Measurements from ENCODE around the gene ADAM30. TPM values are rescaled to one million over a fixed set of nuclear protein-coding genes. Genes with fewer than 3 reads are reported as not detected.

The ADAM30 gene
- total RNA-seq, 1 donor from 2014 or later = not detected

DNA sequence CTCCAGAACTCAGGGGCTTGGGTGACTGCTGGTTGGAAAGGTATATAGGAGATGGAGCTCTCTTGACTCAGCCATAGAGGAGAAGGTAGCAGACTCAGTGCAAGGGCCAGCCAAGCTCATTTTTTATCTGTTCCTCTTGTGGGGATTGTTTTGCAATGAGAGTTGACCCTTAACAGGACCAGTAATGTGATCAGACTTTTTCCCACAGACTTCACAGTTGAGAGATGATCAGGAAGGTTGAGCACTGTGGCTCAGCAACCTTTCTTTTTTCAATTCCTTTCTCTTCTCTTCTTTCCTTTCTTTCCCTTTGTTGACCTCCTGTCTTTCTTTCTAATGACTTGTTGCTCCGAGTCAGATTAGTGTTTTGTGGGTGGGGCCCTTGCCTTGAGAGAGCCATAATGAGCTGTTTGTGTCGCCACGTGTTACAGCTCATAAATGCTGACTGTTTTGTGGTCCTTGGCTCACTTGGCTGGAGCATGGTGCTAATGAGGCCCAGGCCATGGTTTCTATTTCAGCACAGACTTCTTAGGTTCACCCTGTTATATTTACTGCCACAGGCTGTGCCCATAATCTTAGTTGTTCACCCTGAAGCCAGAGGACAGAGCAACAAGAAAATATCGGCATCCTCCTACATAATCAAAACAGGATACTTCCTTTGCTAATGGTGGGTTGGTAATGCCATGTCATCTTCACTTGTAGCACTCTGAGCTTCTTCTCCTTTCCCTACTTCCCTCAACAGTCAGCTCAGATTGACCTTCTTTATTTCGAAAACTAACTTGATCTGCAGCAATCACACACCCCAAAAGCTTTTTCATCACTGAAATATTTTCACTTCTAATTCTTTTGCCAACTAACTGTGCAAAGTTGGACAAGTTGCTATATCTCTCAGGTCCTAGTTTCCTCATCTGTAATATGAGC is 13.9 kb downstream of the ADAM30 start:
- Mint-ChIP-seq H3K4me3 (no peak overlapping the region), H3K4me1 (ENCODE audit: unreplicated experiment) (peaks cover 7% of the 10 kb centered on the region), H3K36me3 (no peaks in the 10 kb centered on the region), H3K27me3 (peaks cover 3% of the 10 kb centered on the region), H3K9me3 (no peaks in the 10 kb centered on the region), H3K27ac (no peak overlapping the region)
- no peak for DNase-seq (ENCODE audit: extremely low spot score, unreplicated experiment)
- TF ChIP-seq, protein P1, sequence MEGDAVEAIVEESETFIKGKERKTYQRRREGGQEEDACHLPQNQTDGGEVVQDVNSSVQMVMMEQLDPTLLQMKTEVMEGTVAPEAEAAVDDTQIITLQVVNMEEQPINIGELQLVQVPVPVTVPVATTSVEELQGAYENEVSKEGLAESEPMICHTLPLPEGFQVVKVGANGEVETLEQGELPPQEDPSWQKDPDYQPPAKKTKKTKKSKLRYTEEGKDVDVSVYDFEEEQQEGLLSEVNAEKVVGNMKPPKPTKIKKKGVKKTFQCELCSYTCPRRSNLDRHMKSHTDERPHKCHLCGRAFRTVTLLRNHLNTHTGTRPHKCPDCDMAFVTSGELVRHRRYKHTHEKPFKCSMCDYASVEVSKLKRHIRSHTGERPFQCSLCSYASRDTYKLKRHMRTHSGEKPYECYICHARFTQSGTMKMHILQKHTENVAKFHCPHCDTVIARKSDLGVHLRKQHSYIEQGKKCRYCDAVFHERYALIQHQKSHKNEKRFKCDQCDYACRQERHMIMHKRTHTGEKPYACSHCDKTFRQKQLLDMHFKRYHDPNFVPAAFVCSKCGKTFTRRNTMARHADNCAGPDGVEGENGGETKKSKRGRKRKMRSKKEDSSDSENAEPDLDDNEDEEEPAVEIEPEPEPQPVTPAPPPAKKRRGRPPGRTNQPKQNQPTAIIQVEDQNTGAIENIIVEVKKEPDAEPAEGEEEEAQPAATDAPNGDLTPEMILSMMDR (conservative IDR thresholded peaks at IDR 0.05) = no peak

DNA sequence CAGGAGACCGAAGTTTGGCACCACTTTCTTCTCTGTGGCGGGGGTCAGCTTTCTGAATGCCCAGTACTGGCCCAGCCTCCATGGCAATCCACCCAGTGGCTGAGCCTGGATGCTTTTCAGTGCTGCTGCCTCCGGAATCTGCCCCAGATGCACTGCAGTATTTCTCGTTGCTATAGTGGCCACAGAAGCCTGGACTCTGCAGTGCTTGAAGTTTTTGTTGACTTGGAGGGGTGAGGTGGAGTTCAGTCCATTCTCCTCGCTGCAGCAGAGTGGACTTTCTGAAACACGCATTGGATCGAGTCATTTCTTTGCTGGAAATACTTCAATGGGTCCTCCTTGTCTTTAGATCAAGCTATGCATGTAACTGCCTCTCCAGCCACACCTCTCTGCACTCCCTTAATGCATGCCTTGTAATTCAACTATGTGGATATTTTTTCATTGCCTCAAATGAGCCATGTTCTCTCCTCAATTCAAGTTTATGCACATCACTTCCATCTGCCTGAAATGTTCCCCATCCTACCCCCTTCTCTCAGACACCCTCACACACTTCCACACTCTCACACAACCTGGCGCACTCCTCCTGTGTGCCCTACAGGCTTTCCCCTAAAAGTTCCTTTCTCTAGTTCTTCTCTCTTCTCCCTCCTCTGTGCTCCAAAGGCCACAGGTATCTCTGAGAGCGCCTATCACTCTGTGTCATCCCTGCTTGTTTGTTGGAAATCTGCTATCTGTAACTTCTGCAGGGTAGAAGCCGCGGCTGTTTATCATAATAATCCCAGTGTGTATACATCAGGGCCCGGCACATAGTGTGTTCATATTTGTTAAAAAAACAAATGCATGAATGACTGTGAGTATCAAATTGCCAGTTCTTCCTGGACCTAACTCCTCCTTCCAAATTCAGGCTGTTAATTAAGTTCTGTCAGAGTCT is 16.5 kb downstream of the ADAM30 start:
- no peaks in the 10 kb centered on the region for H3K9me3 Mint-ChIP-seq
- TF ChIP-seq, protein P1 (conservative IDR thresholded peaks at IDR 0.05) = no peak
- peaks cover 7% of the 10 kb centered on the region for H3K4me1 Mint-ChIP-seq (ENCODE audit: unreplicated experiment)
- H3K4me3 Mint-ChIP-seq = no peak overlapping the region
- H3K27ac Mint-ChIP-seq = peak overlapping the region; percentile 15
- H3K27me3 Mint-ChIP-seq = no peaks in the 10 kb centered on the region
- no peaks in the 10 kb centered on the region for H3K36me3 Mint-ChIP-seq
- DNase-seq (ENCODE audit: extremely low spot score, unreplicated experiment) = no peak

DNA sequence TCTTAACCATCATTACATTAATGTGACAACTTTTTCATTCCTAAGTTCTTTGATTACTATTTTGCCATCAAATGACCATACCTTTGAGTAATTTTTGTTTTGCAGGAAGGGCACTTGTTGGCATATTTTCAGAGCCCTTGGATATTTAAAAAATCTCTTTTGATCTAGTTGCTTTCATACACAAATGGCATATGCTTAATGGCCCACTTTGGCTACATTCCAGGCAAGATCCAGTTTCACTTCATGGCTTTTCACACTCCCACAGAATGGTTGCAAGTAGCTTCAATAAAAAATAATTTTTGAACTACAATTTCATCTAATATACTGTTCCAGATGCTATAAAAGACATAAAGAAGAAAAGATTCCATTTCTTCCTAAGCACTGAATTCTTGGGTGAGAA is 18.1 kb downstream of the ADAM30 start:
- no peak for DNase-seq (ENCODE audit: extremely low spot score, unreplicated experiment)
- no peaks in the 10 kb centered on the region for H3K36me3 Mint-ChIP-seq
- no peaks in the 10 kb centered on the region for H3K9me3 Mint-ChIP-seq
- TF ChIP-seq, protein P1 (conservative IDR thresholded peaks at IDR 0.05) = no peak
- no peak overlapping the region for H3K4me3 Mint-ChIP-seq
- H3K27ac Mint-ChIP-seq = no peak overlapping the region
- peaks cover 17% of the 10 kb centered on the region for H3K4me1 Mint-ChIP-seq (ENCODE audit: unreplicated experiment)
- no peaks in the 10 kb centered on the region for H3K27me3 Mint-ChIP-seq

DNA sequence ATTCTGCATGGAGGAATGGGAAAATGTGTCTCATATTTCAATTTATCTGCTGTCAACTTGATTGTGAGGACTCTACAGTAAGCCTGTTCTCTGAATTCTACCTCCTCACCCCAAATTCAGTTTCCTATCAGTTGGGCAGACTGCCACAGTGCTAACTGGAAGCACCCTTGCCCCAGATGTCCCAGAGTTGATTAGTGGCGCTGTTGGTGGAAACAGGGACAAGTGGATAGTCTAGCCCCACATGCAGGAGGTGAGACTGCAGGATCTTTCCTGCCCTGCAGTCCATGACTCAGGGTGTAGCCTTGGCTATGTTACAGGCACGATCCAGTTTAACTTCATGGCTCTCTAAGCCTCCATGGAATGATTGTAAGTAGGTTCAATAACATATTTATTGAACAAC is 22.1 kb downstream of the ADAM30 start:
- no peak for DNase-seq (ENCODE audit: extremely low spot score, unreplicated experiment)
- H3K9me3 Mint-ChIP-seq = no peaks in the 10 kb centered on the region
- peaks cover 4% of the 10 kb centered on the region for H3K27me3 Mint-ChIP-seq
- TF ChIP-seq, protein P1 (conservative IDR thresholded peaks at IDR 0.05) = no peak
- peaks cover 16% of the 10 kb centered on the region for H3K4me1 Mint-ChIP-seq (ENCODE audit: unreplicated experiment)
- H3K27ac Mint-ChIP-seq = peak overlapping the region; percentile 3
- no peaks in the 10 kb centered on the region for H3K36me3 Mint-ChIP-seq
- no peak overlapping the region for H3K4me3 Mint-ChIP-seq

DNA sequence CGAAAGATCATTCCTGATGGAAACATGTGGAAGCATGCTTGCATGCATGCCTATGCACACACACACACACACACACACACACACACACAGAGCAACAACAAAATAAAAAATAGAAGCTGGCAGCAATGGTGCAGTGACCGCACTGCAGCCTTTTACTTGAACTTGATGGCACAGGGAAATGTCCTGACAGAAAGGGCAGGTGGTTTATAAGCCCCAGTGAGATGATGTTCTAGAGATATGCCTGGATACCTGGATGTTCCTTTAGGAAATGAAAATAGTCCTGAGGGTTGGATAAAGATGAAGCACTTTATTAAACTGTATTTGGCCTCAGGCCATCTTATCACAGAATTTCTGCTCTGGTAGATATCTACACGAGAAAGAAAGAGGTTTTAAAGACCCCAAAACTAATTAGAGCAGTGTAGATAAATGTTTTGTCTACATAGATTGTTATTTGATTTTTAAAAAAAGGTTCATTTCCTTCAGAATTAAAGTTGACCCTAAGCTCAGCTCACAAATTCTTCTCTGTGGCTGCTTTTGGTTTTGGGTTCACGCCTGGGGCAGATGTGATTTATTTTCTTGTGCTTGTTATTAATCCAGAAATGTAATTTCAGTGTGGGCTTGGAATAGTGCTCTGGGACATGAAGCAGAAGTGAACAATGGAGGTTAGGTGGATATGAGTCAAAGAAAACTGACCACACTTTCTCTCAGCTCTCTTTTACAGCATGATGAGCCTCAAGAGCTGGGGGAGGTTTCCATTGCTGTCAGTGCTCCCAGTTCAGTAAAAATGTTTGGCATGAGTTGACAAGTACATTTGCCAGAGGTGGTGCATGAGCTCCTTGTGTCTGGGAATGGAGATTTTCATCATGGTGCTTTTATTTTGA is 22.9 kb downstream of the ADAM30 start:
- peaks cover 4% of the 10 kb centered on the region for H3K27me3 Mint-ChIP-seq
- H3K27ac Mint-ChIP-seq = peak overlapping the region; percentile 3
- H3K4me3 Mint-ChIP-seq = no peak overlapping the region
- peaks cover 16% of the 10 kb centered on the region for H3K4me1 Mint-ChIP-seq (ENCODE audit: unreplicated experiment)
- H3K36me3 Mint-ChIP-seq = no peaks in the 10 kb centered on the region
- no peak for DNase-seq (ENCODE audit: extremely low spot score, unreplicated experiment)
- H3K9me3 Mint-ChIP-seq = no peaks in the 10 kb centered on the region
- TF ChIP-seq, protein P1 (conservative IDR thresholded peaks at IDR 0.05) = no peak

Measured in type B pancreatic cell (in vitro differentiated cells).